ENCODE data around the gene OR6S1. TPM values are rescaled to one million over a fixed set of nuclear protein-coding genes. Genes with fewer than 3 reads are reported as not detected.
A peak's percentile ranks its signal among the peaks of the same experiment; 100 is the strongest.

The OR6S1 gene
- total and polyA plus RNA-seq, 4 donors, result not detected

DNA sequence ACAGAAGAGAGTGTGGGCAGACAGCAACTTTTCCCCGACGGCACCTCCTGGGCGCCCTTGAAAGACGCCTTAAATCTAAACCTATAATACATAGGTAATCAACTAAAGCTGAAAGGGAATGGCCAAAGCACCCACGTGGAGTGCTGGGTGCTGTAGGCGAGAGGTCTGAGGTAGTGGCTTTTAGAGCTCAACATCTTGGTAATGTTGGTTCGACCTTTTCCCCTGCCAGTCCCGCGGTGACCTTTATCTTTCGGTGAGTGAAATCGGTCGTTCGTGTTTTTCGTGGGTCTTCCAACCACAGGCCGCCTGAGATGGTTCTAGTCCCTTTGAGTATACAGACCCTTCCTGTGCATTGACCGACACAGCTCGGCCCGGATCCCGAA lies 9.1 kb downstream of the OR6S1 start:
- peaks cover 66% of the 10 kb centered on the region for H3K27me3 ChIP-seq (ENCODE audit: control insufficient read depth, insufficient read depth, low read length)
- H3K36me3 ChIP-seq (ENCODE audit: control insufficient read depth, insufficient read depth, low read length), result no peaks in the 10 kb centered on the region
- peaks cover 23% of the 10 kb centered on the region for H3K4me1 ChIP-seq (ENCODE audit: control insufficient read depth, insufficient read depth, low read length)
- no peak for DNase-seq (ENCODE audit: low read depth in 4 of 6, low spot score in 6 of 6)
- WGBS (ENCODE audit: insufficient coverage), result 0% methylated on average over 13 of the region's 19 CpGs
- H3K4me3 ChIP-seq (ENCODE audit: low read depth, low read length), result peak overlapping the region; percentile 21
- no peaks in the 10 kb centered on the region for H3K9me3 ChIP-seq (ENCODE audit: control insufficient read depth, insufficient read depth, low read length)
- no peak overlapping the region for H3K27ac ChIP-seq (ENCODE audit: low read depth, low read length)

DNA sequence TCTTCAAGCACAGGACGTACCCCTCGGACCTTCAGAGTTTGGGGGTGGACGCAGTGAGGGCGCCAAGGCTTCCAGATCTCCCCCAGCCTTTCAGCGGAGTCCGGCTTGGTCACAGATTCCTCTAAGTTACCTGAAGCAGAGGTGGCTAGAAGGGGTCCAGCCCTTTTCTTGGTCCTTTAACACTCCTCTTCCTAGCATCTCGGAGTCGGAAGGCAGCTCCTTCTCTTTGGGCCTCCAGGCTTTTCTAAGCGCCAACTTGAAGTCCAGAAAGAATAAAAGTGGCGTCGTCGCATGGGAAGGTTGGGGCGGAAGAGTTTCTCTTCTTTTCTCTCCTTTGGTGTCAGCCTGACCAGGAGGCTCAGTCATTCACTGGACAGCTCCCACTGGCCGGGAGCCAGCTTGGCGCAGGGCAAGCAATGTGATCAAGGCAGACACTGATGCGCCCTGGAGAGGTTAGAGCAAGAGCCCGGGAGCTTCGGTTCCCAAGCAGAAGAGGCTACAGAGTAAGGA lies 9.6 kb downstream of the OR6S1 start:
- H3K4me3 ChIP-seq (ENCODE audit: low read depth, low read length), result peak overlapping the region; percentile 24
- DNase-seq (ENCODE audit: low read depth in 4 of 6, low spot score in 6 of 6), result peak in 2 of 6 donors; percentile 25 to 53
- peaks cover 23% of the 10 kb centered on the region for H3K4me1 ChIP-seq (ENCODE audit: control insufficient read depth, insufficient read depth, low read length)
- no peaks in the 10 kb centered on the region for H3K36me3 ChIP-seq (ENCODE audit: control insufficient read depth, insufficient read depth, low read length)
- no peak overlapping the region for H3K27ac ChIP-seq (ENCODE audit: low read depth, low read length)
- H3K9me3 ChIP-seq (ENCODE audit: control insufficient read depth, insufficient read depth, low read length), result no peaks in the 10 kb centered on the region
- WGBS (ENCODE audit: insufficient coverage), result 0% methylated on average over 14 of the region's 18 CpGs
- peaks cover 70% of the 10 kb centered on the region for H3K27me3 ChIP-seq (ENCODE audit: control insufficient read depth, insufficient read depth, low read length)

DNA sequence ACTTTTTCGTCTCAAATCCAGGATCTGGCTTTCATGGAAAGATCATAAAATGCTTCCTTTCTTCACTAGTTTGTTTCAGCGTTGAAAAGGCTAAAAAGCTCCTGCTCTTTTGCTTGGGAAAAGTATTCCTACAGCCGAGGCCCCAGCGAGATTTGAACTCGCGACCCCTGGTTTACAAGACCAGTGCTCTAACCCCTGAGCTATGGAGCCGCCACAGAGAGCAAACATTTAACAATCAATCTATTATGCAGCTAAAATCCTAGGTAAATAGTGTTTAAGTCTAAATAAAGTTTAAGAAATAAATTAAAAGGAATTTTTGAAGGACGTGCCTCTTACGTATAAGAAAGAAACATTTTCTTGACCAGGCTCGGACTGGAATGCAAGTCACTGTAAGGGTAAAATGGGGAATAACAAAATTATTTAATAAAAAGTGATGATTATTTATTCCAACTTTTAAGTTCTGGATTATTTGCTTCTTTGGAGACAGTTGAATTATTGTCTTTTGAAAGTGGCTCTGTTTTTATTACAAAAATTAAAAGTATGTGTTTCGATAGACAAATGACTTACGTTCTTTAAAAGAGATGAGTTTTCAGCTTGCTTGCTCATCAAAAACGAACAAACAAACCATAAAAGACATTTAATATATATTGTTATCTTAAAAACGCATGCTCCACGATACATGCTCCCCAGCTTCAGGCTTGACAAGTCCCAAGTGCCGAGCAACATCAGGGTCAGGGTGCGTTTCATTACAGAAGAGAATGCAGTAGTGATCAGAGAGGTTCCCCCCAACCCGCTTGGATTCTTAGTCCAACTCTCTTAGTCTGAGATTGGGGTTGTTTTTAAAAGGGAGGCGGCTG lies 10.2 kb downstream of the OR6S1 start:
- 0% methylated on average over 6 of the region's 19 CpGs for WGBS (ENCODE audit: insufficient coverage)
- H3K9me3 ChIP-seq (ENCODE audit: control insufficient read depth, insufficient read depth, low read length), result no peaks in the 10 kb centered on the region
- H3K27me3 ChIP-seq (ENCODE audit: control insufficient read depth, insufficient read depth, low read length), result peaks cover 77% of the 10 kb centered on the region
- H3K36me3 ChIP-seq (ENCODE audit: control insufficient read depth, insufficient read depth, low read length), result no peaks in the 10 kb centered on the region
- peak in 2 of 6 donors; percentile 65 to 80 for DNase-seq (ENCODE audit: low read depth in 4 of 6, low spot score in 6 of 6)
- peaks cover 28% of the 10 kb centered on the region for H3K4me1 ChIP-seq (ENCODE audit: control insufficient read depth, insufficient read depth, low read length)
- H3K4me3 ChIP-seq (ENCODE audit: low read depth, low read length), result peak overlapping the region; percentile 24
- no peak overlapping the region for H3K27ac ChIP-seq (ENCODE audit: low read depth, low read length)

DNA sequence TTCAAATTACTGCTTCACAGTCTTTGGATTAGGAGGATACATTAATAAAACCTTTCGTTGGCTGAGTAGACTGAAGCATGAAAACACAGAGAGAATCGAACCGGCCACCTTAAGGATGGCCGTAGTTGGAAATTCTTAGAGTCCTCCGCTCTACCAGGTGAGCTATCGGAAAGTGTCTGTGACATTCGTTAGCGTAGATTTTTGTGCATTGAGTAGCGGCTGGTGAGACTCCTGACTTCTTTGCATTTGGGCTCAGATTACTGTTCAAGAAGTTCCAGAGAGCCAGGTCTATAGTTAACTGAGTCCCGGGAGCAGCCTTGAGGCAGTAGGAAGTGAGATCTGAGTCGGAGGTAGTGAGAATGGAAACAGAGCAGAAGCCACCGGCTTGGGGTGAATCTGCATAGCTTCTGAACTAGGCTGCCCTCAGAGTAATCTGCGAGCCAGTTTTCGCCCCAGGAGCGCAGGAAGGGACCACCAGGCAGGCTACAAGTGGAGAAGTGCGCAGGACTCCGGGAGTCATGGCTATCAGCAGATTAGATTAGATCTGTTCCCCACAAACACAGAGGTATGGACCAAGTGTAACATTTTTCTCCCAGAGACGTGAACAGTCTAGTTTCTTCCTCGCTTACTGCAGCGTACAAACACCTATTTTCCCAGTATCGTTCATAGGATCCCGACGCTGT lies 11.0 kb downstream of the OR6S1 start:
- Histone ChIP-seq H3K27ac (ENCODE audit: low read depth, low read length) (no peak overlapping the region), H3K27me3 (ENCODE audit: control insufficient read depth, insufficient read depth, low read length) (peaks cover 85% of the 10 kb centered on the region), H3K4me1 (ENCODE audit: control insufficient read depth, insufficient read depth, low read length) (peaks cover 36% of the 10 kb centered on the region), H3K4me3 (ENCODE audit: low read depth, low read length) (peak overlapping the region; percentile 3), H3K9me3 (ENCODE audit: control insufficient read depth, insufficient read depth, low read length) (no peaks in the 10 kb centered on the region), H3K36me3 (ENCODE audit: control insufficient read depth, insufficient read depth, low read length) (no peaks in the 10 kb centered on the region)
- DNase-seq (ENCODE audit: low read depth in 4 of 6, low spot score in 6 of 6), result peak in 3 of 6 donors; percentile 33 to 65 (median 54)
- 2% methylated on average over 21 of the region's 23 CpGs for WGBS (ENCODE audit: insufficient coverage)

DNA sequence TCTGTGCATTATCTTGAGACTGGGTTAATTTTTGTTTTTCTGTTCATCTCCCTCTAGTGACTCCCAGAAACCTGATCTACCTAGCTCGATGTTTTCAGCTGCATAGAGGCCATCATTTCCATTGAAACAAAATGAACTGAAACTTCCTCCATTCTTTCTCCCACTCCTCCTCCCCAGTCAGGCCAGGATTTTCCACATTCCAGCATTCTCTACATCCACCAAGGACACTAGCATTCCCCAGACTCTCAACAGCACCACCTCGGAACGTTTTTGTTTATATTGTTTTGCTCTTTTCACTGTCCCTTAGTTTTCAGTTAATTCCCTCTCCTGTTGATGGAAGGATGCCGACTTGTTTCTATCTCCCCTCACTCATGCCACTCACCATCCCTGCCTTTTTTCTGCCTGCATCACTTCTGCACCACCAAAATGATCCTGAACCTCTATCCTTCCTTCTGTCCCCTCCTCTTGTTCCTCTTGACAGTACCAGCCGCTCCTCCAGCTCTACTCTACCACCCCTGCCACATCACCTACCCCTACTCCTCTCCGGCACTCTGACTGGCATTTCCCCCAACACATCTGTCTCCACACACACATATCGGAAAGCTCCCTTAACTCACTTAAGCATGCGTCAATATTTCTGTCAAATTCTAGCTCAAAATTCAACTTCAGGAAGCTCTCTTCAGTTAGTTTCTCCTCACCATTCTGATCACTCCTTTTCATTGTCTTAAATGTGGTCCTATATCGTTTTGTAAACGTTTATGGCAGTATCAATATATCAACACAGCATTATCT lies 13.2 kb downstream of the OR6S1 start:
- WGBS (ENCODE audit: insufficient coverage), result 48% methylated on average over 8 of the region's 10 CpGs
- peaks cover 40% of the 10 kb centered on the region for H3K4me1 ChIP-seq (ENCODE audit: control insufficient read depth, insufficient read depth, low read length)
- no peak overlapping the region for H3K4me3 ChIP-seq (ENCODE audit: low read depth, low read length)
- no peaks in the 10 kb centered on the region for H3K9me3 ChIP-seq (ENCODE audit: control insufficient read depth, insufficient read depth, low read length)
- peaks cover 91% of the 10 kb centered on the region for H3K27me3 ChIP-seq (ENCODE audit: control insufficient read depth, insufficient read depth, low read length)
- H3K36me3 ChIP-seq (ENCODE audit: control insufficient read depth, insufficient read depth, low read length), result no peaks in the 10 kb centered on the region
- DNase-seq (ENCODE audit: low read depth in 4 of 6, low spot score in 6 of 6), result no peak
- H3K27ac ChIP-seq (ENCODE audit: low read depth, low read length), result no peak overlapping the region

DNA sequence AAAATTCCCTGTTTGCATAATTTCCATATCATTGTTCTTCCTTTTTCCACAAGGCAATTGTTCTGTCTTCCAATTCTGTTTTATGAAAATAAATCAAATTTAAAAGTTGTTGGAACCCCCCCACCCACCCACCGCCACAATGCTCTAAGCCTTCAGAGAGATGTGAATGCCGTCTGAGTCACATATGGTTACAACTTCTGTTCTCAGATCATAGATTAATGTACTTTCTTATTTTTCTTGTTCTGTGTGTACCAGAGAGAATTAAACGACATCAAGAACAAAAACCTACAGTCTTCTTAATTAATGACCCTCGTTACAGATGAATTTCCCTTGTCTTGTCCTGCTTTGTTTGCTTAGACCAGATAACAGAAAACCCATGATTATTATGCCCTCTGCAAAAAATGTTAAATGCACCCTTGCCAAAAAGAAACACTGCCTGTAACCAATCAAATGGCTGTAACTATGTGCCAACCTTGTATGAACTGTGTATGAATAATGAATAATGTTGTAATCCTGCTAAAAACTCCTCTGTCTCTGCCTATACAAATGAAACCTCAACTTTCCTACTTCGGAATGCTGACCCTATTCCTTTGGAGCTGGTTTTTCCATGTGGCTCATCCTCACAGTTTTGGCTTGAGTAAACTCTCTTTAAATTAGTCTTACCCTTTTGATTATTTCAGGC lies 14.0 kb downstream of the OR6S1 start:
- peak in 1 of 6 donors; percentile 63 for DNase-seq (ENCODE audit: low read depth in 4 of 6, low spot score in 6 of 6)

DNA sequence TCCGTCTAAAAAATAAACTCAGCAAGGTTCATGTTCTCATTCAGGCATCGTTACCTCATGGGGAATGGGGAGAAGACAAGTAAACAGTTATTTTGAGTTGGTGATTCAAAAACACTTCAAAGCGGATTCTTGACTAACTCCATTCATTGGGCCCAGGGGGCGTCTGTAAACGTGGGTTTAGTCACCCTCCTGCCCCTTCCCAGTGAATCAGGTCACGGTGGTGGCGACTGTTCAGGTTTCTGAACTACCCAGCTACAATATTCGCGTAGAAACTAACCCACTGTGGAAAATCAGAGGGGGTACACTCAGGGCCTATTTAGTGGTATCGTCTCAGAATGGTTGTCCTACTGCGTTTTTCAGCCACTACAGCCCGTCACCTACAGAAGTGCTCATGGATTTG lies 15.2 kb downstream of the OR6S1 start:
- Histone ChIP-seq H3K4me3 (ENCODE audit: low read depth, low read length) (no peak overlapping the region), H3K27ac (ENCODE audit: low read depth, low read length) (no peak overlapping the region), H3K9me3 (ENCODE audit: control insufficient read depth, insufficient read depth, low read length) (no peaks in the 10 kb centered on the region), H3K36me3 (ENCODE audit: control insufficient read depth, insufficient read depth, low read length) (no peaks in the 10 kb centered on the region), H3K27me3 (ENCODE audit: control insufficient read depth, insufficient read depth, low read length) (peaks cover 83% of the 10 kb centered on the region), H3K4me1 (ENCODE audit: control insufficient read depth, insufficient read depth, low read length) (peaks cover 28% of the 10 kb centered on the region)
- 34% methylated on average over 9 of the region's 12 CpGs for WGBS (ENCODE audit: insufficient coverage)
- DNase-seq (ENCODE audit: low read depth in 4 of 6, low spot score in 6 of 6), result no peak

More for the DNA sequence above, 14.0 kb downstream of the OR6S1 start:
- Histone ChIP-seq H3K36me3 (ENCODE audit: control insufficient read depth, insufficient read depth, low read length) (no peaks in the 10 kb centered on the region), H3K4me3 (ENCODE audit: low read depth, low read length) (no peak overlapping the region), H3K4me1 (ENCODE audit: control insufficient read depth, insufficient read depth, low read length) (peaks cover 39% of the 10 kb centered on the region), H3K27me3 (ENCODE audit: control insufficient read depth, insufficient read depth, low read length) (peaks cover 91% of the 10 kb centered on the region), H3K9me3 (ENCODE audit: control insufficient read depth, insufficient read depth, low read length) (no peaks in the 10 kb centered on the region), H3K27ac (ENCODE audit: low read depth, low read length) (no peak overlapping the region)
- 70% methylated on average over 2 of the region's 5 CpGs for WGBS (ENCODE audit: insufficient coverage)

DNA sequence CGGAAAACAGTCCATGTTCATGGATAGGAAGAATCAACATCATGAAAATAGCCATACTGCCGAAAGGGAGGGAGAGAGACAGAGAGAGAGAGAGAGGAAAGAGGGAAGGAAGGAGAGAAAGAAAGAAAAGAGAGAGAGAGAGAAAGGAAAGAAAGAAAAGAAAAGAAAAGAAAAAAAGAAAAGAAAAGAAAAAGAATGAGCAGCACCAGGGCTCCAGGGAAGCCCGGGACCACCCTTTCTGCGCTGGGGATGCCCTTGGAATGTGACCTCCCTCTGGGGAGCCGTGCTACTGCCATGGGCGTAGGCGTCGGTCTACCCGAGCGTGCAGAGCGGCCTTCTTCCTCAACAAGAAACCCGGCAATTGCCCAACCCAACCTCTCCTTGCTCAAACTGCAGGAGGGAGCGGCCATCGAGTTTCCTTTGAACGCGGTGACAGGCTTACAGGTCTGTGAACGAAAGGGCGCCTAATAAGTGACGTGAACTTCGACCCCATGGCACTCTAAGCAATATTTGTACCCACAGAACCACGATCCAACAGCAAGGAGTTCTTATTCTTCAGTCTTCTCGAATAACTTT lies 16.9 kb downstream of the OR6S1 start:
- H3K4me3 ChIP-seq (ENCODE audit: low read depth, low read length), result peak overlapping the region; percentile 11
- no peaks in the 10 kb centered on the region for H3K36me3 ChIP-seq (ENCODE audit: control insufficient read depth, insufficient read depth, low read length)
- peaks cover 25% of the 10 kb centered on the region for H3K4me1 ChIP-seq (ENCODE audit: control insufficient read depth, insufficient read depth, low read length)
- peaks cover 71% of the 10 kb centered on the region for H3K27me3 ChIP-seq (ENCODE audit: control insufficient read depth, insufficient read depth, low read length)
- 7% methylated on average over 16 of the region's 22 CpGs for WGBS (ENCODE audit: insufficient coverage)
- H3K9me3 ChIP-seq (ENCODE audit: control insufficient read depth, insufficient read depth, low read length), result no peaks in the 10 kb centered on the region
- DNase-seq (ENCODE audit: low read depth in 4 of 6, low spot score in 6 of 6), result no peak
- no peak overlapping the region for H3K27ac ChIP-seq (ENCODE audit: low read depth, low read length)
